ENCODE results near the gene DNAH2.

Gene DNAH2

DNA sequence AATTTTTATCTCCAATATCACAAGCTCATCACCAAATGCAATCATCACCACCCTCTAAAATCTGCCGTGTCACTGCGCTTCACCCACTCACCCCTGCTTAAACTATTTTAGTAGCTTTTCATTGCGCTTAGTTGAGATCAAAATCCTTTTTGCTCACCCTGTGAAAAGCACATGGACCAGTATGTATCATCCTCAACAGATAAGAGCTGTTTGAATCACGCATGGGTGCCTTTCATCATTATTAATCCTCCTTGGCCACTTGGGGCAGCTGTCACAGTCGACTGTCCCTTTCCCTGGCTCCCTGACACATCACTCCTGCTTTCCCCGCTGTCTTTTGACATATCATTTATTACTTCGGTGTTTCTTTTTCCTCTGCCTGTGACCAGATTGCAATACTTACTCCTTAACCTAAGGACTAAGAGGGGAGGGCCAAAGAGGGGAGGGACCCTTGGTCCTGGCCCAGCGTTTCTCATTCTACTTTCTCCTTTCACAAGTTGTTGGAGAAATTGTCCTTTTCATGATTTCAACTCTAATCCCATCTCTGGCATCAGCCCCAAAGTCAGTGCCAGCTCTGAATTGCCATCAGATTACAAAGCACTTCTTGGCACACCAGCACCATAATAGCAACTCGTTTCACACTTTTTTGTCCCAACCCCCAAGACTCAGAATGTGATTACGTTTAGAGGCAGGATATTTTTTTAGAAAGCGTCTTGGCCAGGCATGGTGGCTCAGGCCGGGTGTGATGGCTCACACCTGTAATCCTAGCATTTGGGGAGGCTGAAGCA lies 107.9 kb downstream of the DNAH2 start:
- H3K4me3 ChIP-seq (ENCODE audit: low read length) = no peak overlapping the region
- H3K27ac ChIP-seq (ENCODE audit: low read length) = no peak overlapping the region
- no peak overlapping the region for H3K9ac ChIP-seq (ENCODE audit: low read length)
- no peak for TF ChIP-seq EZH2phosphoT487 (IDR thresholded peaks at IDR 0.05; ENCODE audit: low read depth)
- TF ChIP-seq, protein P1, sequence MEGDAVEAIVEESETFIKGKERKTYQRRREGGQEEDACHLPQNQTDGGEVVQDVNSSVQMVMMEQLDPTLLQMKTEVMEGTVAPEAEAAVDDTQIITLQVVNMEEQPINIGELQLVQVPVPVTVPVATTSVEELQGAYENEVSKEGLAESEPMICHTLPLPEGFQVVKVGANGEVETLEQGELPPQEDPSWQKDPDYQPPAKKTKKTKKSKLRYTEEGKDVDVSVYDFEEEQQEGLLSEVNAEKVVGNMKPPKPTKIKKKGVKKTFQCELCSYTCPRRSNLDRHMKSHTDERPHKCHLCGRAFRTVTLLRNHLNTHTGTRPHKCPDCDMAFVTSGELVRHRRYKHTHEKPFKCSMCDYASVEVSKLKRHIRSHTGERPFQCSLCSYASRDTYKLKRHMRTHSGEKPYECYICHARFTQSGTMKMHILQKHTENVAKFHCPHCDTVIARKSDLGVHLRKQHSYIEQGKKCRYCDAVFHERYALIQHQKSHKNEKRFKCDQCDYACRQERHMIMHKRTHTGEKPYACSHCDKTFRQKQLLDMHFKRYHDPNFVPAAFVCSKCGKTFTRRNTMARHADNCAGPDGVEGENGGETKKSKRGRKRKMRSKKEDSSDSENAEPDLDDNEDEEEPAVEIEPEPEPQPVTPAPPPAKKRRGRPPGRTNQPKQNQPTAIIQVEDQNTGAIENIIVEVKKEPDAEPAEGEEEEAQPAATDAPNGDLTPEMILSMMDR (IDR thresholded peaks at IDR 0.05; ENCODE audit: low read depth, low read length) = no peak
- no peaks in the 10 kb centered on the region for H3K79me2 ChIP-seq (ENCODE audit: low read length)
- no peak overlapping the region for H3K4me2 ChIP-seq (ENCODE audit: low read length)
- H3K9me3 ChIP-seq (ENCODE audit: insufficient read depth, low read length) = no peaks in the 10 kb centered on the region
- no peaks in the 10 kb centered on the region for H3K4me1 ChIP-seq (ENCODE audit: low read length)
- H4K20me1 ChIP-seq (ENCODE audit: insufficient read depth, low read length) = no peaks in the 10 kb centered on the region
- no peak overlapping the region for H2AFZ ChIP-seq (ENCODE audit: low read depth, low read length)
- no peaks in the 10 kb centered on the region for H3K36me3 ChIP-seq (replicated peaks; ENCODE audit: low read depth, low read length)
- H3K27me3 ChIP-seq (ENCODE audit: low read depth, low read length) = 0 out of 2 replicates have a peak, but pooled peaks cover 3% of the 10 kb centered on the region

DNA sequence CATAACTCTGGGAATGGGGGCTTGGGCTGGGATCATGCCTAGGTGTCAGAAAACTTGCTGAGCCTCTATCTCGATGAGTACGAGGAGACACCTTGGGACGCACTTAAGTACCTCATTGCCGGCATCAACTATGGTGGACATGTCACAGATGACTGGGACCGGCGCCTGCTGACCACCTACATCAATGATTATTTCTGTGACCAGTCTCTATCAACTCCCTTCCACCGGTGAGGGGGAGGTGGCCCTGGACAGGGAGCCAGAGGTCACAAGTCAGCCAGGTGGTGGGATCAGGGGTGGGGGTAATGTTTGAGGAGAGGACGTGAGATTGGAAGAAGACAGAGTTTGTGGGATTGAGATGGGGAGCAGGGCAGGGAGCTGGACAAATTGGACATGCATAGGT lies 113.1 kb downstream of the DNAH2 start:
- Histone ChIP-seq H3K9me3 (ENCODE audit: insufficient read depth, low read length) (no peaks in the 10 kb centered on the region), H3K9ac (ENCODE audit: low read length) (no peak overlapping the region)

DNA sequence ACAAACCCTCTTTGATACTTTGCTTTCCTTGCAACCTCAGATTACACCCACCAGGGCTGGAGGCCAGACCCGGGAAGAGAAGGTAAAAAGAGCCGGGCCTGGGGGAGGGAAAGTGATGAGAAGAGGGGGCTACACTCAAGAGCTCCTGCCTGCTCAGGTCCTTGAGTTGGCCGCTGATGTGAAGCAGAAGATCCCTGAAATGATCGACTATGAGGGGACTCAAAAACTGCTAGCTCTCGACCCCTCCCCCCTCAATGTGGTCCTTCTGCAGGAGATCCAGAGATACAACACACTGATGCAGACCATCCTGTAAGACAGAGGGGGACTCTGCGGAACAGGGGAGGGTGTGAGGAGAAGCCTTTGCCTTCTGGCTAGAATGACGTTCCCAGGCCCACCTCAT lies 113.7 kb downstream of the DNAH2 start:
- TF ChIP-seq, protein P1 (IDR thresholded peaks at IDR 0.05; ENCODE audit: low read depth, low read length) = no peak
- no peak for TF ChIP-seq EZH2phosphoT487 (IDR thresholded peaks at IDR 0.05; ENCODE audit: low read depth)
- Histone ChIP-seq H3K27ac (ENCODE audit: low read length) (no peak overlapping the region), H3K9ac (ENCODE audit: low read length) (no peak overlapping the region), H3K9me3 (ENCODE audit: insufficient read depth, low read length) (no peaks in the 10 kb centered on the region), H3K36me3 (replicated peaks; ENCODE audit: low read depth, low read length) (no peaks in the 10 kb centered on the region), H3K4me1 (ENCODE audit: low read length) (peaks cover 7% of the 10 kb centered on the region), H3K27me3 (ENCODE audit: low read depth, low read length) (0 out of 2 replicates have a peak, but pooled peaks cover 3% of the 10 kb centered on the region), H3K4me2 (ENCODE audit: low read length) (no peak overlapping the region), H3K79me2 (ENCODE audit: low read length) (peaks cover 4% of the 10 kb centered on the region; the same call in 1 of the 2 replicates), H2AFZ (ENCODE audit: low read depth, low read length) (no peak overlapping the region), H3K4me3 (ENCODE audit: low read length) (no peak overlapping the region), H4K20me1 (ENCODE audit: insufficient read depth, low read length) (no peaks in the 10 kb centered on the region)

More for the DNA sequence above, 113.1 kb downstream of the DNAH2 start:
- Histone ChIP-seq H3K4me3 (ENCODE audit: low read length) (no peak overlapping the region), H2AFZ (ENCODE audit: low read depth, low read length) (no peak overlapping the region), H3K27ac (ENCODE audit: low read length) (no peak overlapping the region), H3K27me3 (ENCODE audit: low read depth, low read length) (0 out of 2 replicates have a peak, but pooled peaks cover 3% of the 10 kb centered on the region), H3K4me1 (ENCODE audit: low read length) (peaks cover 7% of the 10 kb centered on the region), H3K79me2 (ENCODE audit: low read length) (no peaks in the 10 kb centered on the region), H4K20me1 (ENCODE audit: insufficient read depth, low read length) (no peaks in the 10 kb centered on the region), H3K36me3 (replicated peaks; ENCODE audit: low read depth, low read length) (no peaks in the 10 kb centered on the region), H3K4me2 (ENCODE audit: low read length) (no peak overlapping the region)
- no peak for TF ChIP-seq EZH2phosphoT487 (IDR thresholded peaks at IDR 0.05; ENCODE audit: low read depth)
- TF ChIP-seq, protein P1 (IDR thresholded peaks at IDR 0.05; ENCODE audit: low read depth, low read length) = no peak

DNA sequence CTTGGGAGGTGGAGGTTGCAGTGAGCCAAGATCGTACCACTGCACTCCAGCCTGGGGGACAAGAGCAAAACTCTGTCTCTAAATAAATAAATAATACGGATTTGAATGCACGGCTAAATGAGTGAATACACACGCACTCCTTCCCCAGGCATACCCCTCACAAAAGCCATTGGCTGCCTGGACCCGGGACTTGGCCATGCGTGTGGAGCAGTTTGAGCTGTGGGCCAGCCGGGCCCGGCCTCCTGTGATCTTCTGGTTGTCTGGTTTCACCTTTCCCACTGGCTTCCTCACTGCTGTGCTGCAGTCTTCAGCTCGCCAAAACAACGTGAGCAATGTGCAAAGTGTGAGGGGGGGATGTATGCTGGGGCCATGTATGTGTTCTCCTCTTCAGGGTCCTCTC lies 114.9 kb downstream of the DNAH2 start:
- Histone ChIP-seq H3K9me3 (ENCODE audit: insufficient read depth, low read length) (no peaks in the 10 kb centered on the region), H3K4me2 (ENCODE audit: low read length) (no peak overlapping the region; the same call in 1 of the 2 replicates), H4K20me1 (ENCODE audit: insufficient read depth, low read length) (no peaks in the 10 kb centered on the region), H3K27me3 (ENCODE audit: low read depth, low read length) (no peaks in the 10 kb centered on the region), H3K4me1 (ENCODE audit: low read length) (peaks cover 12% of the 10 kb centered on the region), H3K79me2 (ENCODE audit: low read length) (peaks cover 16% of the 10 kb centered on the region), H3K4me3 (ENCODE audit: low read length) (no peak overlapping the region), H3K36me3 (replicated peaks; ENCODE audit: low read depth, low read length) (no peaks in the 10 kb centered on the region), H2AFZ (ENCODE audit: low read depth, low read length) (no peak overlapping the region), H3K27ac (ENCODE audit: low read length) (no peak overlapping the region), H3K9ac (ENCODE audit: low read length) (no peak overlapping the region)
- no peak for TF ChIP-seq EZH2phosphoT487 (IDR thresholded peaks at IDR 0.05; ENCODE audit: low read depth)
- TF ChIP-seq, protein P1 (IDR thresholded peaks at IDR 0.05; ENCODE audit: low read depth, low read length) = no peak

All from OCI-LY3 (cell line).